HepG2 (cell line): ENCODE results near the gene PPP1R1B. TPM values are rescaled to one million over a fixed set of nuclear protein-coding genes. Genes with fewer than 3 reads are reported as not detected.

Source experiments
- ATAC-seq: fragments of 200-7000 bp; cut with Tn5 transposase; 3 replicates; pipeline ENCODE4 v1.9.1; 2020; ENCODE audit warnings: mild to moderate bottlenecking, moderate library complexity
- BruUV-seq: library from RNA; stranded (reverse); fragments of 400-500 nt; replicated peaks from 2 replicates; lab custom pipeline; 2021; lab: Mats Ljungman, UMichigan
- CTCF ChIA-PET: fragments of 300-600 bp; formaldehyde crosslinking; extraction: SDS; loops from one replicate; lab custom pipeline; 2021; ENCODE audit warnings: low total read pairs, inconsistent platforms, low intra/inter-chr PET ratio; lab: Yijun Ruan, JAX
- POLR2A ChIA-PET: fragments of 350-600 bp; sonication (Branson Sonifier 250); formaldehyde crosslinking; loops from one replicate; lab custom pipeline; 2020; ENCODE audit warnings: antibody characterized with exemption, inconsistent platforms; lab: Yijun Ruan, JAX
- DNase-seq: peaks from one replicate; pipeline ENCODE4 v3.0.0-alpha.2; 2015; ENCODE audit warnings: low spot score
- FAIRE-seq: peaks from 3 replicates; lab custom pipeline; 2011; peaks lifted over from hg19 to GRCh38; lab: Jason Lieb, UNC
- H2AFZ ChIP-seq: one replicate; pipeline ENCODE4 v1.6.1; 2011; ENCODE audit warnings: low read length, inconsistent platforms
- H3K27ac ChIP-seq: fragments of 300-600 bp; 3 replicates; pipeline ENCODE4 v1.8.0; 2011; ENCODE audit warnings: mixed run types, mild to moderate bottlenecking, mixed read lengths, low read length, inconsistent platforms; ENCODE audit not compliant: insufficient read depth; ENCODE audit errors: extremely low read length
- H3K27me3 ChIP-seq, 2 experiments: fragments of 200-600 bp in 1 of 2; 2 replicates in 1 of 2; 3 replicates in 1 of 2; pipeline versions ENCODE4 v1.6.0 to v1.8.0; 2011; ENCODE audit warnings: low read length in 2 of 2, mild to moderate bottlenecking in 2 of 2, moderate library complexity in 2 of 2, inconsistent platforms in 1 of 2; ENCODE audit not compliant: insufficient read depth in 2 of 2, control insufficient read depth in 1 of 2
- H3K36me3 ChIP-seq, 2 experiments: fragments of 200-600 bp in 1 of 2; replicated peaks in 1 of 2; 2 replicates in 1 of 2; 3 replicates in 1 of 2; pipeline versions ENCODE4 v1.5.1 to v1.8.0; 2011; ENCODE audit warnings: low read length in 2 of 2, inconsistent platforms in 1 of 2; ENCODE audit not compliant: insufficient read depth in 2 of 2, control insufficient read depth in 1 of 2
- H3K4me1 ChIP-seq: 2 replicates; pipeline ENCODE4 v1.5.1; 2012; ENCODE audit warnings: low read length, inconsistent platforms; ENCODE audit not compliant: insufficient read depth
- H3K4me2 ChIP-seq: 2 replicates; pipeline ENCODE4 v1.6.0; 2011; ENCODE audit warnings: low read depth, low read length, inconsistent platforms
- H3K4me3 ChIP-seq, 3 experiments: fragments of 200-600 bp in 1 of 3; sonication (generic), shearing (Covaris generic) in 1 of 3; replicated peaks in 1 of 3; 2 replicates each; pipeline ENCODE4 v1.5.1; 2011 to 2016; ENCODE audit warnings: low read length in 3 of 3, inconsistent platforms in 2 of 3, low read depth in 2 of 3, mild to moderate bottlenecking in 2 of 3, control low read depth in 1 of 3, mixed read lengths in 1 of 3; ENCODE audit not compliant: insufficient read depth in 1 of 3
- H3K79me2 ChIP-seq: one replicate; pipeline ENCODE4 v1.6.1; 2011; ENCODE audit warnings: low read length, inconsistent platforms; ENCODE audit not compliant: insufficient read depth
- H3K9ac ChIP-seq: 2 replicates; pipeline ENCODE4 v1.6.0; 2011; ENCODE audit warnings: mild to moderate bottlenecking, low read depth, low read length, inconsistent platforms; ENCODE audit not compliant: insufficient read depth
- H3K9me3 ChIP-seq: 2 replicates; pipeline ENCODE4 v1.5.1; 2012; ENCODE audit warnings: mild to moderate bottlenecking, low read length
- H4K20me1 ChIP-seq: 2 replicates; pipeline ENCODE4 v1.6.0; 2011; ENCODE audit warnings: inconsistent platforms, mild to moderate bottlenecking, low read length, moderate library complexity; ENCODE audit not compliant: insufficient read depth
- ATF2 ChIP-seq: sonication (generic); formaldehyde crosslinking; IDR thresholded peaks from 2 replicates; pipeline ENCODE4 v1.4.0; 2020; ENCODE audit warnings: missing genetic modification reagents
- EZH2 ChIP-seq: conservative IDR thresholded peaks from 2 replicates; pipeline ENCODE4 v1.6.1; 2012; ENCODE audit warnings: mild to moderate bottlenecking, low read depth, low read length, moderate library complexity
- GABPA ChIP-seq, 2 experiments: IDR thresholded peaks; 2 replicates each; pipeline ENCODE4 v1.6.1; 2011 to 2016; ENCODE audit warnings: low read depth in 2 of 2, low read length in 1 of 2, missing biosample characterization in 1 of 2, missing genetic modification characterization in 1 of 2
- HCFC1 ChIP-seq: fragments of 150-350 bp; IDR thresholded peaks from 2 replicates; pipeline ENCODE4 v1.6.1; 2014; ENCODE audit warnings: low read depth, low read length
- KDM3A ChIP-seq: IDR thresholded peaks from 2 replicates; pipeline ENCODE4 v1.6.1; 2018; ENCODE audit warnings: low read depth, missing compliant biosample characterization
- NR0B2 ChIP-seq: sonication (generic); formaldehyde crosslinking; IDR thresholded peaks from 2 replicates; pipeline ENCODE4 v1.4.0; 2020; ENCODE audit warnings: mild to moderate bottlenecking, missing genetic modification reagents
- PAF1 ChIP-seq: IDR thresholded peaks from 2 replicates; pipeline ENCODE4 v1.6.1; 2016; ENCODE audit warnings: missing genetic modification reagents, missing compliant biosample characterization
- ZNF34 ChIP-seq: sonication (generic); formaldehyde crosslinking; IDR thresholded peaks from 2 replicates; pipeline ENCODE4 v1.4.0; 2020; ENCODE audit warnings: mild to moderate bottlenecking, missing genetic modification reagents, borderline replicate concordance
- WGBS: methylation state at CpG from one replicate; pipeline ENCODE4 v1.1.6; 2017; ENCODE audit warnings: low lambda C conversion rate; 5-methylcytosine and 5-hydroxymethylcytosine counted together
- in situ Hi-C: cut with HindIII; loops from 2 replicates; pipeline ENCODE4 v1.10.0; 2017; ENCODE audit warnings: low pct_unique_long_range_greater_than_20kb; ENCODE audit not compliant: extremely low pct_ligation_motif_present
- intact Hi-C: fragments of 100-400 bp; cut with micrococcal nuclease; formaldehyde crosslinking; loops from one replicate; pipeline ENCODE4 v1.10.0; 2022; ENCODE audit not compliant: unreplicated experiment
- polyA plus RNA-seq, 8 experiments: library from polyadenylated mRNA; depleted of rRNA in 3 of 8; stranded (reverse) in 7 of 8; unstranded in 1 of 8; fragments of >200 nt; fragmentation: Illumina TruSeq in 4 of 8; extraction: Trizol in 4 of 8; gene quantifications; 2 replicates each; pipeline versions ENCODE4 v1.2.1 to v1.2.3, GENCODE V29; 2011 to 2016; ENCODE audit warnings: low read depth in 4 of 8, missing spikeins in 1 of 8, mixed read lengths in 1 of 8; ENCODE audit not compliant: insufficient read depth in 1 of 8
- total RNA-seq, 5 experiments: library from RNA; depleted of rRNA; stranded (reverse); fragments of >200 nt; fragmentation: Illumina TruSeq; extraction: Trizol; gene quantifications; 2 replicates each; pipeline ENCODE4 v1.2.3, GENCODE V29; 2016; ENCODE audit warnings: low read depth in 1 of 5
- TF ChIP-seq, protein P1 (sequence below): sonication (generic); formaldehyde crosslinking; IDR thresholded peaks from 2 replicates; pipeline ENCODE4 v1.5.1; 2020; ENCODE audit warnings: mild to moderate bottlenecking, missing genetic modification reagents, moderate library complexity

PPP1R1B gene
- total and polyA plus RNA-seq, 2 of the 13 experiments (the other 11 are each of a cell fraction or from before 2014, with no cell fraction given): 0.08 TPM; not detected in 1

GRCh38 chr17:39602533-39603303 lies 24.0 kb upstream of the PPP1R1B start:
- ATAC-seq (no peak), DNase-seq (no peak), FAIRE-seq (no peak)
- H2AFZ ChIP-seq: no peak overlapping the region
- WGBS: under 1% methylated on average over 4 of the region's 4 CpGs
- H3K79me2 ChIP-seq: no peaks in the 10 kb centered on the region
- no peaks in the 10 kb centered on the region for H3K9me3 ChIP-seq
- no peaks in the 10 kb centered on the region for H3K4me1 ChIP-seq
- H3K4me3 ChIP-seq: no peak overlapping the region
- peaks cover 16% of the 10 kb centered on the region; the same call in 1 of the 2 replicates for H4K20me1 ChIP-seq
- in situ Hi-C loops: no loop called here
- CTCF ChIA-PET: no interaction called here
- BruUV-seq: no TSS peak
- no peaks in the 10 kb centered on the region for H3K36me3 ChIP-seq
- POLR2A ChIA-PET: no interaction called here
- H3K27me3 ChIP-seq: peaks cover 60 to 98% of the 10 kb centered on the region in 2 experiments
- intact Hi-C loops: no loop called here
- H3K9ac ChIP-seq: no peak overlapping the region
- TF ChIP-seq EZH2: peak; percentile 32; the same call in 1 of the 2 replicates
- no peak for TF ChIP-seq GABPA (IDR thresholded peaks at IDR 0.05; ENCODE audit: low read depth, low read length)
- no peak for TF ChIP-seq GABPA (CRISPR knock-in tag; IDR thresholded peaks at IDR 0.05; ENCODE audit: low read depth)
- no peak overlapping the region for H3K4me2 ChIP-seq
- no peak overlapping the region for H3K27ac ChIP-seq

GRCh38 chr17:39603304-39604016 lies 23.3 kb upstream of the PPP1R1B start:
- Histone ChIP-seq H3K4me1 (no peaks in the 10 kb centered on the region), H3K27me3 (peaks cover 55 to 95% of the 10 kb centered on the region in 2 experiments), H3K36me3 (no peaks in the 10 kb centered on the region), H4K20me1 (peaks cover 16% of the 10 kb centered on the region; the same call in 1 of the 2 replicates), H3K4me2 (no peak overlapping the region), H3K9me3 (no peaks in the 10 kb centered on the region), H3K27ac (no peak overlapping the region), H3K79me2 (no peaks in the 10 kb centered on the region), H3K9ac (no peak overlapping the region), H2AFZ (no peak overlapping the region), H3K4me3 (no peak overlapping the region)
- ATAC-seq (no peak), FAIRE-seq (no peak), DNase-seq (no peak)
- intact Hi-C loops: no loop called here
- ChIA-PET CTCF (no interaction called here), POLR2A (no interaction called here)
- in situ Hi-C loops: no loop called here
- BruUV-seq: no TSS peak
- 10% methylated on average over 14 of the region's 14 CpGs for WGBS
- TF ChIP-seq HCFC1 (no peak), ZNF34 (CRISPR knock-in tag) (no peak), NR0B2 (CRISPR knock-in tag) (no peak), KDM3A (no peak), PAF1 (CRISPR knock-in tag) (no peak), ATF2 (CRISPR knock-in tag) (no peak)
- TF ChIP-seq, protein P1, sequence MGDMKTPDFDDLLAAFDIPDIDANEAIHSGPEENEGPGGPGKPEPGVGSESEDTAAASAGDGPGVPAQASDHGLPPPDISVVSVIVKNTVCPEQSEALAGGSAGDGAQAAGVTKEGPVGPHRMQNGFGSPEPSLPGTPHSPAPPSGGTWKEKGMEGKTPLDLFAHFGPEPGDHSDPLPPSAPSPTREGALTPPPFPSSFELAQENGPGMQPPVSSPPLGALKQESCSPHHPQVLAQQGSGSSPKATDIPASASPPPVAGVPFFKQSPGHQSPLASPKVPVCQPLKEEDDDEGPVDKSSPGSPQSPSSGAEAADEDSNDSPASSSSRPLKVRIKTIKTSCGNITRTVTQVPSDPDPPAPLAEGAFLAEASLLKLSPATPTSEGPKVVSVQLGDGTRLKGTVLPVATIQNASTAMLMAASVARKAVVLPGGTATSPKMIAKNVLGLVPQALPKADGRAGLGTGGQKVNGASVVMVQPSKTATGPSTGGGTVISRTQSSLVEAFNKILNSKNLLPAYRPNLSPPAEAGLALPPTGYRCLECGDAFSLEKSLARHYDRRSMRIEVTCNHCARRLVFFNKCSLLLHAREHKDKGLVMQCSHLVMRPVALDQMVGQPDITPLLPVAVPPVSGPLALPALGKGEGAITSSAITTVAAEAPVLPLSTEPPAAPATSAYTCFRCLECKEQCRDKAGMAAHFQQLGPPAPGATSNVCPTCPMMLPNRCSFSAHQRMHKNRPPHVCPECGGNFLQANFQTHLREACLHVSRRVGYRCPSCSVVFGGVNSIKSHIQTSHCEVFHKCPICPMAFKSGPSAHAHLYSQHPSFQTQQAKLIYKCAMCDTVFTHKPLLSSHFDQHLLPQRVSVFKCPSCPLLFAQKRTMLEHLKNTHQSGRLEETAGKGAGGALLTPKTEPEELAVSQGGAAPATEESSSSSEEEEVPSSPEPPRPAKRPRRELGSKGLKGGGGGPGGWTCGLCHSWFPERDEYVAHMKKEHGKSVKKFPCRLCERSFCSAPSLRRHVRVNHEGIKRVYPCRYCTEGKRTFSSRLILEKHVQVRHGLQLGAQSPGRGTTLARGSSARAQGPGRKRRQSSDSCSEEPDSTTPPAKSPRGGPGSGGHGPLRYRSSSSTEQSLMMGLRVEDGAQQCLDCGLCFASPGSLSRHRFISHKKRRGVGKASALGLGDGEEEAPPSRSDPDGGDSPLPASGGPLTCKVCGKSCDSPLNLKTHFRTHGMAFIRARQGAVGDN (CRISPR knock-in tag): no peak
